ENCODE measurements around the gene PKHD1.
"Not testable (repeated sequence)": the region's sequence is repeated elsewhere in the genome, so short reads cannot be mapped to it uniquely, and the experiment has no call there.

PKHD1 gene

DNA sequence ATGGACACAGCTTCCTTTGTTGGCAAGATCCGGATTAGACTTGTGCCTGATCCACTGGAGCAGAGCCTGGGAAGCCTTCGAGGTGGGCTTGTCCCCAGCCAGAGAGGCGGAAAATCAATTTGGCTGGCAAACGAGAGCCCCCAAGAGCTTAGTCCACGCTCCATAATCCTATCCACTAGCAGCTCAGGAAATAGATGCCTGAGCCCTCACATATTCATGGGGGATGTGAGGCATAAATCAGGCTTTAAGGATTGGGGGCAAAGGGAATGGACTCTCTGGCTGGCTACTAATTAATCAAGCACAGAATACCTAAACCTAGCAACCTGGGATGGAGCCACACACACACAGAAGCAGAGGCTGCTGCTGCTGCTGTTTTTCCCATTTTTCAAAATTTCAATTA is 137.9 kb downstream of the PKHD1 start:
- Histone ChIP-seq H3K4me1 (ENCODE audit: insufficient read depth, poor library complexity, severe bottlenecking) (no peaks in the 10 kb centered on the region), H3K9me3 (ENCODE audit: severe bottlenecking) (no peaks in the 10 kb centered on the region), H3K36me3 (ENCODE audit: low read depth) (no peaks in the 10 kb centered on the region), H3K4me3 (ENCODE audit: severe bottlenecking) (no peak overlapping the region), H3K27me3 (ENCODE audit: insufficient read depth, poor library complexity, severe bottlenecking) (peaks cover 4% of the 10 kb centered on the region), H3K27ac (ENCODE audit: poor library complexity, severe bottlenecking) (no peak overlapping the region)
- ATAC-seq (ENCODE audit: low read depth) (no peak), DNase-seq (ENCODE audit: low spot score) (no peak)
- TF ChIP-seq, protein P1, sequence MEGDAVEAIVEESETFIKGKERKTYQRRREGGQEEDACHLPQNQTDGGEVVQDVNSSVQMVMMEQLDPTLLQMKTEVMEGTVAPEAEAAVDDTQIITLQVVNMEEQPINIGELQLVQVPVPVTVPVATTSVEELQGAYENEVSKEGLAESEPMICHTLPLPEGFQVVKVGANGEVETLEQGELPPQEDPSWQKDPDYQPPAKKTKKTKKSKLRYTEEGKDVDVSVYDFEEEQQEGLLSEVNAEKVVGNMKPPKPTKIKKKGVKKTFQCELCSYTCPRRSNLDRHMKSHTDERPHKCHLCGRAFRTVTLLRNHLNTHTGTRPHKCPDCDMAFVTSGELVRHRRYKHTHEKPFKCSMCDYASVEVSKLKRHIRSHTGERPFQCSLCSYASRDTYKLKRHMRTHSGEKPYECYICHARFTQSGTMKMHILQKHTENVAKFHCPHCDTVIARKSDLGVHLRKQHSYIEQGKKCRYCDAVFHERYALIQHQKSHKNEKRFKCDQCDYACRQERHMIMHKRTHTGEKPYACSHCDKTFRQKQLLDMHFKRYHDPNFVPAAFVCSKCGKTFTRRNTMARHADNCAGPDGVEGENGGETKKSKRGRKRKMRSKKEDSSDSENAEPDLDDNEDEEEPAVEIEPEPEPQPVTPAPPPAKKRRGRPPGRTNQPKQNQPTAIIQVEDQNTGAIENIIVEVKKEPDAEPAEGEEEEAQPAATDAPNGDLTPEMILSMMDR (IDR thresholded peaks at IDR 0.05; ENCODE audit: poor library complexity, severe bottlenecking), result no peak

DNA sequence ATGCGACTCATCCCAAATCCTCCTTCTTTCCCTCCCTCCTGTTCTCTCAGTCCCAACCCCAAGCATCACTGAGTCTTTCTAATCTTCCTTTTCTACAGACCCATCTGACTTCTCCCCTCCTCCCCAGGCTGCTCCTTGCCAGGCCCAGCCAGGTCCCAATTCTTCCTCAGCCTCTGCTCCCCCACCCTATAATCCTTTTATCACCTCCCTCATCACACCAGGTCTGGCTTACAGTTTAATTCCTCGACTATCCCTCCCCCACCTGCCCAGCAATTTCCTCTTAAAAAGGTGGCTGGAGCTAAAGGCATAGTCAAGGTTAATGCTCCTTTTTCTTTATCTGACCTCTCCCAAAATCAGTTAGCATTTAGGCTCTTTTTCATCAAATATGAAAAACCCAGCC is 147.7 kb downstream of the PKHD1 start:
- not testable (repeated sequence) for H3K4me3 ChIP-seq (ENCODE audit: severe bottlenecking); H3K9me3 ChIP-seq (ENCODE audit: severe bottlenecking); H3K27ac ChIP-seq (ENCODE audit: poor library complexity, severe bottlenecking); DNase-seq (ENCODE audit: low spot score); H3K27me3 ChIP-seq (ENCODE audit: insufficient read depth, poor library complexity, severe bottlenecking); ATAC-seq (ENCODE audit: low read depth); H3K4me1 ChIP-seq (ENCODE audit: insufficient read depth, poor library complexity, severe bottlenecking); H3K36me3 ChIP-seq (ENCODE audit: low read depth)

DNA sequence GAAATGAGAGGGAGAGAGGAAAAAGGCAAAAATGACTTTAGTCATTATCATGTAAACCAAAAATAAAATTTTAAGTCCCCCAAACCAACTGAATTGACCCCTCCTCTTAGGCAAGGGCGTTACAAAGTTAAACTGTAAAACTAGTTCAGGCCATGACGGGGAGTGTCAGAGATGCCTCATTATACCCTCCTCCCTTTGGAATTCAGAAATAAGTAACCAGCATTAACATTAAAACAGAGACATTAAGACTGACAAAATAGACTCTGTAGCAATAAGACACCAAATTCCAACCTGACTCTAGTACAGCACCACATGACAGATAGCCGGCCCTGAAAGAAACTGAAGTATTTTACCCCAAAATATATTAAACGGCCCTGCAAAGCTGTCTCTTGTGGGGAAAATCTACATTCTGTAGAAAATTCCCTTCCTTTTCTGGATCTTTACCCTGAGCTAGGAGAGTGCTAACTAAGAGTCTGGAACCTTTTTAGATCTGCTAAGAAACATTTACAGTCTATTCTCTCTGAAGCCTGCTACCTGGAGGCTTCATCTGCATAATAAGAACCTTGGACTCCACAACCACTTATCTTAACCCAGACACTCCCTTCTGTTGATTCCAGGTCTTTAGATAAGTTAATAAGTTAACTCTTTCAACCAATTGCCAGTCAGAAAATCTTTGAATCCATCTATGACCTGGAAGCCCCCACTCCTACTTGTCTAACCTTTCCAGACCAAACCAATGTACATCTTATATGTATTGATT is 150.7 kb downstream of the PKHD1 start:
- H3K4me3 ChIP-seq (ENCODE audit: severe bottlenecking), result no peak overlapping the region
- H3K27ac ChIP-seq (ENCODE audit: poor library complexity, severe bottlenecking), result no peak overlapping the region
- ATAC-seq (ENCODE audit: low read depth) (no peak), DNase-seq (ENCODE audit: low spot score) (no peak)
- H3K9me3 ChIP-seq (ENCODE audit: severe bottlenecking), result no peaks in the 10 kb centered on the region
- no peaks in the 10 kb centered on the region for H3K36me3 ChIP-seq (ENCODE audit: low read depth)
- no peaks in the 10 kb centered on the region for H3K4me1 ChIP-seq (ENCODE audit: insufficient read depth, poor library complexity, severe bottlenecking)
- H3K27me3 ChIP-seq (ENCODE audit: insufficient read depth, poor library complexity, severe bottlenecking), result peaks cover 4% of the 10 kb centered on the region
- TF ChIP-seq, protein P1 (IDR thresholded peaks at IDR 0.05; ENCODE audit: poor library complexity, severe bottlenecking), result no peak

DNA sequence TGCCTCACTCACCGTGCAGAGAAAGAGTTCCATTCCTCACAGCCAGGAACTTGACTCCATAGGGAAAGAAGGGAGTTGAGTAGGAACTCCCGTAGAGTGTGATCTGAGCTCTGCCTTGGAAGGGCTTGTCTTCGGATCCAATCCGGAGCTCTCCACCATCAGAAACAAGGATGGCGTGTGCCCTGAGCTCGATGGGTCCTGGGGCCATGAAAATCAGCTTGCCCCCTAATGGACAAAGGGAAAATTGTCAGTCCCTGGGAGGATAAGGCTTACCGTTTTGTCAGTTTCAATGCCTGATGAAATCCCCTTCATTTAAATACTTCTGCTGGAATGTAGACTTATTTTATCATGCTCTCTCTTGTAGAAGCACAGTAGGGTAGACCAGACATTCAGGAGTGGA is 153.3 kb downstream of the PKHD1 start:
- Histone ChIP-seq H3K27me3 (ENCODE audit: insufficient read depth, poor library complexity, severe bottlenecking) (peaks cover 4% of the 10 kb centered on the region), H3K27ac (ENCODE audit: poor library complexity, severe bottlenecking) (no peak overlapping the region), H3K9me3 (ENCODE audit: severe bottlenecking) (no peaks in the 10 kb centered on the region), H3K36me3 (ENCODE audit: low read depth) (no peaks in the 10 kb centered on the region), H3K4me3 (ENCODE audit: severe bottlenecking) (no peak overlapping the region), H3K4me1 (ENCODE audit: insufficient read depth, poor library complexity, severe bottlenecking) (no peaks in the 10 kb centered on the region)
- no peak for DNase-seq (ENCODE audit: low spot score)
- TF ChIP-seq, protein P1 (IDR thresholded peaks at IDR 0.05; ENCODE audit: poor library complexity, severe bottlenecking), result peak; percentile 32
- no peak for ATAC-seq (ENCODE audit: low read depth)

DNA sequence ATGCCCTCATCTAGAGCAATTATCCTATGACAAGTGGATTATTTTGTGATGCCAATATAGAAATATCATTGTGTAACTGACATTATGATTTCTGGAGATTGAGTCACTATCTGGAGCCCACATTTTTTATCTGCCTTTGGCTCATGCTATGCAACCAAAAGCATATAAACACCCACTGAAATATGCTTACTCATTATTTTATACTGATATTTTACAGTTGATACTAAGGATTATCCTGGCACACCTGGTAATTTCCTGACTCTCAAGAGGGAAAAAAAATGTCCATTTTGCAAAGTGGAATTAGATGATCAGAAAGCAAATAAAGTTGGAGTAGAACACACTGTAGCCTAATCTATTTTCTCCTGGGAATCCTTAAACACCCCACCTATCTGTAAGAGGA is 154.5 kb downstream of the PKHD1 start:
- Histone ChIP-seq H3K4me3 (ENCODE audit: severe bottlenecking) (no peak overlapping the region), H3K4me1 (ENCODE audit: insufficient read depth, poor library complexity, severe bottlenecking) (no peaks in the 10 kb centered on the region), H3K9me3 (ENCODE audit: severe bottlenecking) (no peaks in the 10 kb centered on the region), H3K27me3 (ENCODE audit: insufficient read depth, poor library complexity, severe bottlenecking) (peaks cover 4% of the 10 kb centered on the region), H3K36me3 (ENCODE audit: low read depth) (no peaks in the 10 kb centered on the region), H3K27ac (ENCODE audit: poor library complexity, severe bottlenecking) (no peak overlapping the region)
- ATAC-seq (ENCODE audit: low read depth) (no peak), DNase-seq (ENCODE audit: low spot score) (no peak)
- TF ChIP-seq, protein P1 (IDR thresholded peaks at IDR 0.05; ENCODE audit: poor library complexity, severe bottlenecking), result no peak
